Measurements from ENCODE around the gene DEK.

DEK gene

GRCh38 chr6:18264923-18265377 lies 620 bp upstream of the DEK start:
- no peak for DNase-seq

- DNase-seq, result peak; percentile 58 to 62
Measured at GRCh38 chr6:18263418-18264218, 712 bp downstream of the DEK start.

DNA sequence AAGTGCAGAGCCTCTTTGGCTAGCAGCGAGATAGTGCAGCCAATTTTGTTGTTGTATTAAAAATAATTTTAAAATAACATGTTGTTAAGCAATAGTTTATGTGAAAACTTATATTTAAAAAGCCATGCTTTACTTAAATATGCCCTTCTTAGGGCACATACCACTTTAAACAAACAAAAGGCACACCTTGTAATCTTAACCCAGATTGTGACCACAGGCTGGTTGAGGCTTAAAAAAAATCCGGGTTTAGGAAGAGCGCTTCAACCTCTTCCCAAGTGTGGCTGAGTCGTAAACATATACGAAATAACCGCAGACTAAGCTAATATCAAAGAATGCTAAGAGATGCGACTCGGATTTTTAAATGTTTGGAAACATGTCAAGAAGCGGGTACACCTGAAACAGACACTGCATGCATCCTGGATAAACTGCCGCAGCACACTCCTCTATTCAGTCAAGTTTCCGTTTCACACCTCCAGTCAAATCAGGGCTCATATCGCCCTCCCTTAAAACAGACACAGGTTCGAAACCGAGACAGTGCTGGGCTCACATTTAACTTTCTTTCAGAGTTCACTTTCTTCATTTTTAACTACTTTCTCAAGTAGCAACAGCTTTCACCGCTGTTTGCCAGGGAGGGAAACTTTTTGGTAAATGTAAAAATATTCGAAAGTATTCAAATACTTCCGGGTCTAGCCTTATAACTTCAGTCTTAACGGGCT lies 1.5 kb downstream of the DEK start:
- peak; percentile 51 to 59 for DNase-seq

- no peak for DNase-seq
Measured at GRCh38 chr6:18261877-18262276, 2.5 kb downstream of the DEK start.

DNA sequence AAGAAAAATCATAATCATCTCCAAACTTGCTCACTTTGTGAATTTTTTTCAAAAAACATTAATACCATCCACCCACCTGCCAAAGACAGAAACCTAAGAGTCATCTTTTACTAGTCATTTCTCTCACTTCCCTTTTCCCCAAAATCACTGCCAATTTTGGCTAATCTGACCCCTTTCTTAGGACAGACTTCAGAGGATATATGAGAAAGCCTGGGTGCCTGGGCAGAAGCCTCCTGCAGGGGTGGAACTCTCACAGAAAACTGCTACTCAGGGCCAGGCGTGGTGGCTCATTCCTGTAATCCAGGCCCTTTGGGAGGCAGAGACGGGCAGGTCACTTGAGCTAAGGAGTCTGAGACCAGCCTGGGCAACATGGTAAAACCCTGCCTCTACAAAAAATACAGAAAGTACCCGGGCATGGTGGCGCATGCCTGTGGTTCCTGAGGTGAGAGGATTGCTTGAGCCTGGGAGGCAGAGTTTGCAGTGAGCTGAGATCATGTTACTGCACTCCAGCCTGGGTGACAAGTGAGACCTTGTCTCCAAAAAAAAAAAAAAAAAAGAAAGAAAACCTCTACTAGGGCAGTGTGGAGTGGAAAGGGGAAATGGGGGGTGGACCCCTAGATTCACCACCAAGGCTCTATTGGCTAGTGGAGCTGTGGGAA lies 3.8 kb downstream of the DEK start:
- peak; percentile 63 for DNase-seq

- no peak for DNase-seq
Measured at GRCh38 chr6:18259675-18260447, 4.5 kb downstream of the DEK start.

GRCh38 chr6:18254793-18255192 lies 9.5 kb downstream of the DEK start:
- DNase-seq, result no peak

DNA sequence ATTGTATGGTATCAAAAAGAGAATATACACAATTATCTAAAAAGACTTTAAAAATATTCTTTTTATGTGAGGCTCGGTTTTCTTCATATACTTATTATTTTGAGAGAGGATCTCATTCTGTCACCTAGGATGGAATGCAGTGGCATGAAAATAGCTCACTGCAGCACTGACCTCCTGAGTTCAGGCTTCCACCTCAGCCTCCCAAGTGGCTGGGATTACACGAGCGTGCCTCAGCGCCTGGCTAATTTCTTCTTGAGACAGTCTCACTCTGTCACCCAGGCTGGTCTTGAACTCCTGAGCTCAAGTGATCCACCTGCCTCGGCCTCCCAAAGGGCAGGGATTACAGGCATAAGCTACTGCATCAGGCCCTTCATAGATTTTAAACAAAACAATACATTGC lies 10.7 kb downstream of the DEK start:
- no peak for DNase-seq

- no peak for DNase-seq
Measured at GRCh38 chr6:18249271-18249670, 15.1 kb downstream of the DEK start.

DNA sequence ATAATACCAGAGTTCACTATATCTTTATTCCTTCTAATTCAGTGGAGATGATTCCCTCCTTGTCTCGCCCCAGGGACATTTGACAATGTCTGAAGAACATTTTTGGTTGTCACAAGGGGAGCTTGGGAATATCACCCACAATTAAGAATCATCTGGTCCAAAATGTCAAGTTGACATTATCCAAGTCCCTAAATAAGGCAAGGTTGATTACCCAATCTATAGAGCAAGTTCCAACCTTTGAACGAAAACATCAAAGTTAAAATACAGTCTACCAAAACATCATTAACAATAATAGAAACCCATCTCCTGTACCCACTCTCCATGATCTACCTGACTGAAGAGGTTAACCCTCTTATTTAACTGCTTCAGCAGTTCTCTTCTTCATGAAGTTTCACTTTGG lies 15.6 kb downstream of the DEK start:
- DNase-seq, result no peak

GRCh38 chr6:18247002-18247401 lies 17.3 kb downstream of the DEK start:
- DNase-seq, result no peak

GRCh38 chr6:18246205-18246604 lies 18.1 kb downstream of the DEK start:
- DNase-seq, result no peak

- peak; percentile 71 to 73 for DNase-seq
Measured at GRCh38 chr6:18245642-18246041, 18.7 kb downstream of the DEK start.

DNA sequence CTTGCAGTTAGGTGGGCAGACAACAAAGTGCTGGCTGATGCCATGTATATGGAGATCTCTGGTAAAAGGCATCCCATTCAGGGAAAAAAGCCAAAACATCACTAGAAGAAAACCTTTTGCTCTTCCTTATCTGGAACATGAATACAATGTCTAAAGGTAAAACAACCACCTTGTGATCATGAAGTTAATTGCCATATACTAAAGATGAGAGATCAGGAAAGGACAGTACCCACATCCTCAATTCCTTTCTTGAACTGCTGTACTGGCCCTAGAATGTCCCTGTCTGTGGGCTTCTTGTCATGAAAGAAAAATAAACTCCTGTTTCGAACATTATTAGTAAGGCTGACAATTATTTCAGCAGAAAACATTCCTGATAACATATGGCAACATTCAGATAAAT lies 19.3 kb downstream of the DEK start:
- DNase-seq, result no peak

DNA sequence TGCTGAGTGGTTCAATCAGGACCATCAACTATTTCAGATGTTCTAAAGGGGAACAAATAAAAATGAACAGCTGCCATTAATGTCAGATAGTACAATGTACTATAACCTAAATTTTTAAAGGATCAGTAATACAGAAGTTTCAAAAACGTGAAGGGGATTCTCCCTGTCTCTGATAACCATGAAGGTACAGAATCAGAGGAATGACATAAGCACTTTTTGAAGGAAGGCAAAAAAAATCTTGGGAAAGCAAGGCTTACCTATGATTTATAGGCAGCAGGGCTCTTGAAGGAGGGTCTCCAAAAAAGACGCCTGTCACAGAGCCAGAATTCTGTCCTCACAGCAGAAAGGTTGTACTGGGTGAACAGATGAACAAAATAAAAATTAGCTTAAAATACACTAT lies 20.1 kb downstream of the DEK start:
- DNase-seq, result no peak

- no peak for DNase-seq
Measured at GRCh38 chr6:18243302-18243893, 20.9 kb downstream of the DEK start.

DNA sequence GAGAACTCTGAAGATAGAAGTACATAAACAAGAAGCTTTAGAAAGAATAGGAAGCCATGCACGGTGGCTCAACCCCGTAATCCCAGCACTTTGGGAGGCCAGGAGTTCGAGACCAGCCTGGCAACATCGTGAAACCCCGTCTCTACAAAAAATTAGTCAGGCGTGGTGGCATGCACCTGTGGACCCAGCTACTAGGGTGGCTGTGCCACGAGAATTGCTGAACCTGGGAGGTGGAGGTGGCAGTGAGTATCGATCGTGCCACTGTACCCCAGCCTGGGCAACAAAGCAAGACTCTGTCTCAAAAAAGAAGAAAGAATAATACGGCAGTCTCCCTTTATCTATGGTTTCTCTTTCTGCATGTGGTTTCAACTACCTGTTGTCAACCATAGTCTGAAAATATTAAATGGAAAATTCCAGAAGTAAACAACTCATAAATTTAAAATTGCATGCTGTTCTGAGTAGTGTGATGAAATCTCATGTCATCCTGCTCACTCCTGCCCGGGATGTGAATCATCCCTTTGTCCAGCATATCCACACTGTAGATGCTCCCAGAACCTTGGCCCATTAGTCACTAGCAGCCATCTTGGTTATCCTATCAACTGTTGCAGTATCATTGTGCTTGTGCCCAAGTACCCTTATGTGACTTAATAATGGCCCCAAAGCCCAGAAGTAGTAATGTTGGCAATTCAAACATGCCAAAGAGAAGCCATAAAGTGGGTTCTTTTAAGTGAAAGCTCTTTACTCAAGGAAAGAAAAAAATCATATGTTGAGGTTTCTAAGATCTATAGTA lies 22.1 kb downstream of the DEK start:
- DNase-seq, result no peak

DNA sequence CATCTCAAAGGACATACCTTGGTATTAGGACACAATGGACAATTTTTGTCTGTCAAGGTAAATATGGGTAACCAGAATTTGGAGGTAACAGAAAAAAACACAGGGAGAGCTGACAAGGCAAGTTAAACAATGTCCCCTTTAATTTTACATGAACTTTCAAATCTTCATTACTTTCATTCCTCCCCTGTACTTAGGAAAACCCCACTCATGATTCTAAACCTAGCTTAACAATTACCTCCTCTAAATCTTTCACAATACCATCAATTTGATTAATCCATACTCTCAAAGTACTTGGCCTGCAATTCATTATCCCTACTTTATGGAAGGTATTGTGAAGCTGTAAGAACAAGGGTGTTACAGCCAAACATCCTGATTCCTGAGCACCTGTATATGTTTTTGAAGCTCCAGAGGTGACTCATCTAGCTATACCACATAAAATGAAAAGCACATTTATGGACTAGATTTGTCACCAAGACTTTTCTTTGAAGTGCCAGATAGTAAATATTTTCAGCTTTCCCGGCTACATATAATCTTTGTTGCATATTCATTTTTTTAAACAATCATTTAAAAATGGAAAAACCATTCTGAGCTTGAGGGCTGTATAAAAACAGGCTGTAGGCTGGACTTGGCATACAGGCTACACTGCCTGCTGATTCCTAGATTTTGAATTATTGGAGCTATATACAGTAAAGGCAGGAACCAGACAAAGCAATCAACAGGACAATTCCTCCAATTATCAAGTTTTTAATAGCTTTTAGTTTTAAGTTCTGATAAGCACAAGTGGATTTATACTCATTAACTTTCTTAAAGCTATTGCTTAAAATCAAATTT lies 22.9 kb downstream of the DEK start:
- DNase-seq, result no peak

DNA sequence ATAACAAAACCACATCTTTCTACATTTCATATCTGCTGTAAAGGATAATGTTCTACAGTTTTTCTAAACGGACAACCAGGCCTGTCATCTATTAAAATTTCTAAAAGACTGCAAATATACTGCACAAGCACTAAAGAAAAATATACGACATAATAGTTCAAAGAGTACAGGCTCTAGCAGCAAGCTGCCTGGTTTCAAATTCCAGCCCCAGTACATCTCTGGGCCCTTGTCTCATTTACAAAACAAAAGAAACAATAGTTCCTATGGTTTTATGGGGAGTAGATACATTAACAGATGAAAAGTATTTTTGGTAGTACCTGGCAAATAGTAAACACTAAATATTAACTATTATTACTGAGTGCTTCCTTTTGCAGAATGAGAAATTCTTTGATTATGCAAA lies 24.1 kb downstream of the DEK start:
- DNase-seq, result no peak

GRCh38 chr6:18237167-18237566 lies 27.2 kb downstream of the DEK start:
- DNase-seq, result no peak

DNA sequence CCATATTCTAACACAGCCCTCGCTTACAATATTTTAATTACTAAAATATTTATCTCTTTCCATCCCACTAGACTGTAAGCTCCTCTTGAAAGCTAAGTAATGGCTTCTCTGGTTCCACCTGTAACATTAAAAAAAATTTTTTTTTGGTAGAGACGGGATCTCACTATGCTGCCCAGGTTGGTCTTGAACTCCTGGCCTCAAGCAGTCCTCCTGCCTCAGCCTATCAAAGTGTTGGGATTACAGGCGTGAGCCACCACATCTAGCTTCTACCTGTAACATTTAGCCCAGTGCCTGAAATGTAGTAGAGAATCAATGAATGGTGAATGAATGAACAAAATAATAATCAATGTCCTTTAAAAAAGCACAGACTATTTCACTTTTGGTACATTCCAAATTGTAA lies 28.8 kb downstream of the DEK start:
- DNase-seq, result no peak
